HepG2 (cell line): ENCODE data around the gene TRIP6. TPM values are rescaled to one million over a fixed set of nuclear protein-coding genes. Genes with fewer than 3 reads are reported as not detected.

Experiments used
- CENPX ChIP-seq: sonication (generic); formaldehyde crosslinking; IDR thresholded peaks from 2 replicates; pipeline ENCODE4 v1.9.0; 2021; ENCODE audit warnings: mild to moderate bottlenecking, missing genetic modification reagents, moderate library complexity
- HOXA5 ChIP-seq: sonication (generic); formaldehyde crosslinking; IDR thresholded peaks from 2 replicates; pipeline ENCODE4 v1.4.0; 2020; ENCODE audit warnings: missing genetic modification reagents
- LCORL ChIP-seq, 2 experiments: fragments of 450-650 bp in 1 of 2; sonication (generic) in 1 of 2; formaldehyde crosslinking in 1 of 2; IDR thresholded peaks; 2 replicates each; pipeline versions ENCODE4 v1.5.0 to v1.6.1; 2017 to 2020; ENCODE audit warnings: antibody characterized with exemption in 1 of 2, missing genetic modification reagents in 1 of 2
- MBNL3 ChIP-seq: fragments of 250-450 bp; sonication (Bioruptor Pico); conservative IDR thresholded peaks from 2 replicates; pipeline ENCODE4 v1.8.0; 2022; ENCODE audit warnings: mild to moderate bottlenecking, inconsistent platforms
- MYC ChIP-seq: sonication (generic); formaldehyde crosslinking; IDR thresholded peaks from 2 replicates; pipeline ENCODE4 v1.9.0; 2021; ENCODE audit warnings: missing genetic modification reagents, borderline replicate concordance
- REXO4 ChIP-seq: sonication (generic); formaldehyde crosslinking; IDR thresholded peaks from 2 replicates; pipeline ENCODE4 v1.8.0; 2022; ENCODE audit warnings: missing genetic modification reagents, mild to moderate bottlenecking, borderline replicate concordance
- U2AF1 ChIP-seq: fragments of 200-400 bp; formaldehyde crosslinking; optimal IDR thresholded peaks from 2 replicates; pipeline ENCODE3; 2017; ENCODE audit warnings: mild to moderate bottlenecking, low read depth, low read length
- ZNF317 ChIP-seq: sonication (generic); formaldehyde crosslinking; IDR thresholded peaks from 2 replicates; pipeline ENCODE4 v1.5.0; 2020; ENCODE audit warnings: mild to moderate bottlenecking, missing genetic modification reagents
- ZNF326 ChIP-seq: sonication (generic); formaldehyde crosslinking; IDR thresholded peaks from 2 replicates; pipeline ENCODE4 v1.4.0; 2020; ENCODE audit warnings: missing genetic modification reagents, borderline replicate concordance
- ZNF501 ChIP-seq: sonication (generic); formaldehyde crosslinking; IDR thresholded peaks from 2 replicates; pipeline ENCODE4 v1.5.1; 2020; ENCODE audit warnings: mild to moderate bottlenecking, moderate library complexity, missing genetic modification reagents
- ZNF629 ChIP-seq: sonication (generic); formaldehyde crosslinking; conservative IDR thresholded peaks from 2 replicates; pipeline ENCODE4 v1.5.0; 2020; ENCODE audit warnings: missing genetic modification reagents
- ZNF883 ChIP-seq: sonication (generic); formaldehyde crosslinking; IDR thresholded peaks from 2 replicates; pipeline ENCODE4 v1.5.1; 2020; ENCODE audit warnings: mild to moderate bottlenecking, missing genetic modification reagents; ENCODE audit errors: not compliant biosample characterization
- polyA plus RNA-seq, 8 experiments: library from polyadenylated mRNA; depleted of rRNA in 3 of 8; stranded (reverse) in 7 of 8; unstranded in 1 of 8; fragments of >200 nt; fragmentation: Illumina TruSeq in 4 of 8; extraction: Trizol in 4 of 8; gene quantifications; 2 replicates each; pipeline versions ENCODE4 v1.2.1 to v1.2.3, GENCODE V29; 2011 to 2016; ENCODE audit warnings: low read depth in 4 of 8, missing spikeins in 1 of 8, mixed read lengths in 1 of 8; ENCODE audit not compliant: insufficient read depth in 1 of 8
- total RNA-seq, 5 experiments: library from RNA; depleted of rRNA; stranded (reverse); fragments of >200 nt; fragmentation: Illumina TruSeq; extraction: Trizol; gene quantifications; 2 replicates each; pipeline ENCODE4 v1.2.3, GENCODE V29; 2016; ENCODE audit warnings: low read depth in 1 of 5
- TF ChIP-seq, protein P1 (sequence below): sonication (generic); formaldehyde crosslinking; IDR thresholded peaks from 2 replicates; pipeline ENCODE4 v1.4.0; 2020; ENCODE audit warnings: missing genetic modification reagents
- TF ChIP-seq, protein P2 (sequence below): sonication (generic); formaldehyde crosslinking; IDR thresholded peaks from 2 replicates; pipeline ENCODE4 v1.4.0; 2020; ENCODE audit warnings: missing genetic modification reagents
- TF ChIP-seq, protein P3 (sequence below): sonication (generic); formaldehyde crosslinking; IDR thresholded peaks from 2 replicates; pipeline ENCODE4 v1.4.0; 2020; ENCODE audit warnings: missing genetic modification reagents
- TF ChIP-seq, protein P4 (sequence below): sonication (generic); formaldehyde crosslinking; IDR thresholded peaks from 2 replicates; pipeline ENCODE4 v1.4.0; 2020; ENCODE audit warnings: missing genetic modification reagents; ENCODE audit errors: not compliant biosample characterization
- TF ChIP-seq, protein P5 (sequence below): sonication (generic); formaldehyde crosslinking; IDR thresholded peaks from 2 replicates; pipeline ENCODE4 v1.4.0; 2020; ENCODE audit warnings: missing genetic modification reagents
- TF ChIP-seq, protein P6 (sequence below): IDR thresholded peaks from 2 replicates; pipeline ENCODE4 v1.6.1; 2012; ENCODE audit warnings: low read length, improper control_type of control experiment

TRIP6 gene
- total and polyA plus RNA-seq, 2 of the 13 experiments (the other 11 are each of a cell fraction or from before 2014, with no cell fraction given) = 0.34 to 0.38 TPM

DNA sequence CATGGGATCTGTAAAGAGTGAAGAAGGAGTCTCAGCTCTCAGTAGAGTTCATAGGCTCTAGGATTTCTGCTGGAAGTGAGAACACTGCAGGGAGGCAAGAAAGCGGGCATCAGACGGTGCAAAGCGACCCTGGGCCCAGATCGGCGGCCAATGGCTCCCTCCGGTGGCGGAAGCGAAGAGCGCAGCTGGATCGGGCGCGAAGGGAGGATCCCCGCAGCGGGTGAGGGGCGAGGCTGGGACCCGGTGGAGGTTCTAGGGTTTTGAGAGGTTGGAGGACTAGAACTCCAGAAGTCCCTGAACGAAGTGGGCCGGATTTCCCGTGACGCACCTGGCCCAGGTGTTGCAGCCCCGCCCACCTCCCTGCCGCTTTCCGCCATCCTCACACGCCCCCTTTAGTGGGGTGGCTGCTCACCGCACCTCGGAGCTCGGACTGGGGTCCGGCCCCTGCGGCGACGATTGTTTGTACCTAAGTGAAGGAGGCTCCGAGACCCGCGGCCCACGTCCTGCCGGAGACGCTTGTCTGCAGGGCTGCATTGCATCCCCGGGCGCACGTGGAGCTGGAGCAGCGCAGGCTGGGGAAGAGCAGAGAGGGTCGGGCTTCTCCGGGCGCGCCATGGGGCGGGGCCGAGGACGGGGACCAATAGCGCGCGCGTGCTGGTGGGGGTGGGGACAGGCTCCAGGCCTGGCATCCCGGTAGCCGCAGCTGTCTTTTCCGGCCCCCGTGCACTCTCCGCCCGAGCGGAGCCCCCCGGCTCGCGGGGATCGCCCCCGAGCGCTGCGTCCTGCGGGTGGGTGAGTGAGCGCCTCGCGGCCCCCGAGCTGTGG is 14.9 kb upstream of the TRIP6 start, which contains the start of gene SLC12A9 (continued):
- TF ChIP-seq, protein P1, sequence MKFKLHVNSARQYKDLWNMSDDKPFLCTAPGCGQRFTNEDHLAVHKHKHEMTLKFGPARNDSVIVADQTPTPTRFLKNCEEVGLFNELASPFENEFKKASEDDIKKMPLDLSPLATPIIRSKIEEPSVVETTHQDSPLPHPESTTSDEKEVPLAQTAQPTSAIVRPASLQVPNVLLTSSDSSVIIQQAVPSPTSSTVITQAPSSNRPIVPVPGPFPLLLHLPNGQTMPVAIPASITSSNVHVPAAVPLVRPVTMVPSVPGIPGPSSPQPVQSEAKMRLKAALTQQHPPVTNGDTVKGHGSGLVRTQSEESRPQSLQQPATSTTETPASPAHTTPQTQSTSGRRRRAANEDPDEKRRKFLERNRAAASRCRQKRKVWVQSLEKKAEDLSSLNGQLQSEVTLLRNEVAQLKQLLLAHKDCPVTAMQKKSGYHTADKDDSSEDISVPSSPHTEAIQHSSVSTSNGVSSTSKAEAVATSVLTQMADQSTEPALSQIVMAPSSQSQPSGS = no peak
- TF ChIP-seq, protein P2, sequence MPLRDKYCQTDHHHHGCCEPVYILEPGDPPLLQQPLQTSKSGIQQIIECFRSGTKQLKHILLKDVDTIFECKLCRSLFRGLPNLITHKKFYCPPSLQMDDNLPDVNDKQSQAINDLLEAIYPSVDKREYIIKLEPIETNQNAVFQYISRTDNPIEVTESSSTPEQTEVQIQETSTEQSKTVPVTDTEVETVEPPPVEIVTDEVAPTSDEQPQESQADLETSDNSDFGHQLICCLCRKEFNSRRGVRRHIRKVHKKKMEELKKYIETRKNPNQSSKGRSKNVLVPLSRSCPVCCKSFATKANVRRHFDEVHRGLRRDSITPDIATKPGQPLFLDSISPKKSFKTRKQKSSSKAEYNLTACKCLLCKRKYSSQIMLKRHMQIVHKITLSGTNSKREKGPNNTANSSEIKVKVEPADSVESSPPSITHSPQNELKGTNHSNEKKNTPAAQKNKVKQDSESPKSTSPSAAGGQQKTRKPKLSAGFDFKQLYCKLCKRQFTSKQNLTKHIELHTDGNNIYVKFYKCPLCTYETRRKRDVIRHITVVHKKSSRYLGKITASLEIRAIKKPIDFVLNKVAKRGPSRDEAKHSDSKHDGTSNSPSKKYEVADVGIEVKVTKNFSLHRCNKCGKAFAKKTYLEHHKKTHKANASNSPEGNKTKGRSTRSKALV (CRISPR knock-in tag) = no peak
- TF ChIP-seq REXO4 (CRISPR knock-in tag) = no peak
- TF ChIP-seq, protein P3, sequence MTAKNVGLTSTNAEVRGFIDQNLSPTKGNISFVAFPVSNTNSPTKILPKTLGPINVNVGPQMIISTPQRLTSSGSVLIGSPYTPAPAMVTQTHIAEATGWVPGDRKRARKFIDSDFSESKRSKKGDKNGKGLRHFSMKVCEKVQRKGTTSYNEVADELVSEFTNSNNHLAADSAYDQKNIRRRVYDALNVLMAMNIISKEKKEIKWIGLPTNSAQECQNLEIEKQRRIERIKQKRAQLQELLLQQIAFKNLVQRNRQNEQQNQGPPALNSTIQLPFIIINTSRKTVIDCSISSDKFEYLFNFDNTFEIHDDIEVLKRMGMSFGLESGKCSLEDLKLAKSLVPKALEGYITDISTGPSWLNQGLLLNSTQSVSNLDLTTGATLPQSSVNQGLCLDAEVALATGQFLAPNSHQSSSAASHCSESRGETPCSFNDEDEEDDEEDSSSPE (CRISPR knock-in tag) = no peak; the same call in 1 of the 2 replicates
- TF ChIP-seq CENPX (CRISPR knock-in tag) = no peak
- TF ChIP-seq, protein P4, sequence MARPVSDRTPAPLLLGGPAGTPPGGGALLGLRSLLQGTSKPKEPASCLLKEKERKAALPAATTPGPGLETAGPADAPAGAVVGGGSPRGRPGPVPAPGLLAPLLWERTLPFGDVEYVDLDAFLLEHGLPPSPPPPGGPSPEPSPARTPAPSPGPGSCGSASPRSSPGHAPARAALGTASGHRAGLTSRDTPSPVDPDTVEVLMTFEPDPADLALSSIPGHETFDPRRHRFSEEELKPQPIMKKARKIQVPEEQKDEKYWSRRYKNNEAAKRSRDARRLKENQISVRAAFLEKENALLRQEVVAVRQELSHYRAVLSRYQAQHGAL (CRISPR knock-in tag) = no peak
- TF ChIP-seq ZNF883 (CRISPR knock-in tag) = peak; percentile 62
- peak; percentile 29; the same call in 1 of the 2 replicates for TF ChIP-seq ZNF317 (CRISPR knock-in tag)
- no peak for TF ChIP-seq ZNF629 (CRISPR knock-in tag)
- TF ChIP-seq, protein P5, sequence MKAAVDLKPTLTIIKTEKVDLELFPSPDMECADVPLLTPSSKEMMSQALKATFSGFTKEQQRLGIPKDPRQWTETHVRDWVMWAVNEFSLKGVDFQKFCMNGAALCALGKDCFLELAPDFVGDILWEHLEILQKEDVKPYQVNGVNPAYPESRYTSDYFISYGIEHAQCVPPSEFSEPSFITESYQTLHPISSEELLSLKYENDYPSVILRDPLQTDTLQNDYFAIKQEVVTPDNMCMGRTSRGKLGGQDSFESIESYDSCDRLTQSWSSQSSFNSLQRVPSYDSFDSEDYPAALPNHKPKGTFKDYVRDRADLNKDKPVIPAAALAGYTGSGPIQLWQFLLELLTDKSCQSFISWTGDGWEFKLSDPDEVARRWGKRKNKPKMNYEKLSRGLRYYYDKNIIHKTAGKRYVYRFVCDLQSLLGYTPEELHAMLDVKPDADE = no peak
- peak; percentile 30; the same call in 1 of the 2 replicates for TF ChIP-seq HOXA5 (CRISPR knock-in tag)
- TF ChIP-seq ZNF326 (CRISPR knock-in tag) = no peak
- TF ChIP-seq LCORL (IDR thresholded peaks at IDR 0.05) = no peak
- TF ChIP-seq LCORL (CRISPR knock-in tag; IDR thresholded peaks at IDR 0.05) = peak; percentile 45; the same call in 1 of the 2 replicates
- TF ChIP-seq ZNF501 (CRISPR knock-in tag) = peak; percentile 84
- TF ChIP-seq MYC (CRISPR knock-in tag) = peak; percentile 96
- TF ChIP-seq U2AF1 = no peak
- TF ChIP-seq MBNL3 (CRISPR knock-in tag) = no peak
- TF ChIP-seq, protein P6, sequence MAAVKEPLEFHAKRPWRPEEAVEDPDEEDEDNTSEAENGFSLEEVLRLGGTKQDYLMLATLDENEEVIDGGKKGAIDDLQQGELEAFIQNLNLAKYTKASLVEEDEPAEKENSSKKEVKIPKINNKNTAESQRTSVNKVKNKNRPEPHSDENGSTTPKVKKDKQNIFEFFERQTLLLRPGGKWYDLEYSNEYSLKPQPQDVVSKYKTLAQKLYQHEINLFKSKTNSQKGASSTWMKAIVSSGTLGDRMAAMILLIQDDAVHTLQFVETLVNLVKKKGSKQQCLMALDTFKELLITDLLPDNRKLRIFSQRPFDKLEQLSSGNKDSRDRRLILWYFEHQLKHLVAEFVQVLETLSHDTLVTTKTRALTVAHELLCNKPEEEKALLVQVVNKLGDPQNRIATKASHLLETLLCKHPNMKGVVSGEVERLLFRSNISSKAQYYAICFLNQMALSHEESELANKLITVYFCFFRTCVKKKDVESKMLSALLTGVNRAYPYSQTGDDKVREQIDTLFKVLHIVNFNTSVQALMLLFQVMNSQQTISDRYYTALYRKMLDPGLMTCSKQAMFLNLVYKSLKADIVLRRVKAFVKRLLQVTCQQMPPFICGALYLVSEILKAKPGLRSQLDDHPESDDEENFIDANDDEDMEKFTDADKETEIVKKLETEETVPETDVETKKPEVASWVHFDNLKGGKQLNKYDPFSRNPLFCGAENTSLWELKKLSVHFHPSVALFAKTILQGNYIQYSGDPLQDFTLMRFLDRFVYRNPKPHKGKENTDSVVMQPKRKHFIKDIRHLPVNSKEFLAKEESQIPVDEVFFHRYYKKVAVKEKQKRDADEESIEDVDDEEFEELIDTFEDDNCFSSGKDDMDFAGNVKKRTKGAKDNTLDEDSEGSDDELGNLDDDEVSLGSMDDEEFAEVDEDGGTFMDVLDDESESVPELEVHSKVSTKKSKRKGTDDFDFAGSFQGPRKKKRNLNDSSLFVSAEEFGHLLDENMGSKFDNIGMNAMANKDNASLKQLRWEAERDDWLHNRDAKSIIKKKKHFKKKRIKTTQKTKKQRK = no peak
